ENCODE results near the gene SNX2.
A peak's percentile ranks its signal among the peaks of the same experiment; 100 is the strongest.
"Not testable (repeated sequence)": the region's sequence is repeated elsewhere in the genome, so short reads cannot be mapped to it uniquely, and the experiment has no call there.

The SNX2 gene

GRCh38 chr5:122845229-122846050 is 70.6 kb downstream of the SNX2 start, which contains the start of gene SNX24:
TSS of gene SNX24 (plus strand) at chr5:122845613. CDS start at chr5:122845634, 21 bp downstream.
- peak; percentile 78 for DNase-seq

DNA sequence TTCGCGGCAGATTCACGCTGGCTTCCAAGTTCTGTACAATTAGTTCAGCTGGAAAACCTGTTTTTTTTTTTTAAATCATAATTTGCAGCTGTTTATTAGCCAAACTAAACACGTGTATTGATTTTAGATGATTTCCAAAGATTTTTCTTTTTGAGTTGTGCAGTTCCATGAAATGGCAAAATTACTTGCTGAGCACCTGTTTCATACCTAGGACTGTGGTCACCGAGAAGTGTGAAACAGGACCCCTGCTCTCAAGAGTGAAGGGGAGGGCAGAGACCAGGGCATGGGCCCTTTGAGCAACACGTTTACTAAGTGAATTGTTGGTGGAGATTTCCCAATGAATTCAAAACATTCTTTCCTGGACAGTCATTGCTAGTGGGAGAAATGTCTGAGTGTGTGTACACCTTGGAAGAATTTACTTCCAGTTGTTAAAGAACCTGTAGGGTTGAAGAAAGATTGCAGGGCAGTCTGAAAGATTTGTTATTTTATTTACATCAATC is 71.2 kb downstream of the SNX2 start:
- DNase-seq = no peak

GRCh38 chr5:122847687-122848081 is 72.8 kb downstream of the SNX2 start:
- DNase-seq = no peak

DNA sequence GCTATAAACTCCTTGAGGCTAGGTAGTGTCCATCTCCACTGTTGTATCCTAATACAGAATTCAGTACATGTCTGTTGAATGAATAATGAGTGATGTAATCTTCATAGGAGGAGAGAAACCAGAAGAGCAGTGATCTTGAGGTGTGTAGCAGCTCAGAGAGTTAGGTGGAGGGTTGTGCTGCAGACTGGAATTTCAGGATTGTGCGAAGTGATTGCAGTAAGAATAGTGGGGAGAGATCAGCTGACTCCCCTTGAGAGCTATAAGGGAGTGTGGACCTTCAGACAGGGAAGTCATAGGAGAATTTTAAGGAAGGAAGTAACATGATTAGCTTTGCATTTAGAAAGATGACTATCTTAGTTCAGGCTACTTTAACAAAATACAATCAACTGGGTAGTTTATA is 74.9 kb downstream of the SNX2 start:
- DNase-seq = no peak

DNA sequence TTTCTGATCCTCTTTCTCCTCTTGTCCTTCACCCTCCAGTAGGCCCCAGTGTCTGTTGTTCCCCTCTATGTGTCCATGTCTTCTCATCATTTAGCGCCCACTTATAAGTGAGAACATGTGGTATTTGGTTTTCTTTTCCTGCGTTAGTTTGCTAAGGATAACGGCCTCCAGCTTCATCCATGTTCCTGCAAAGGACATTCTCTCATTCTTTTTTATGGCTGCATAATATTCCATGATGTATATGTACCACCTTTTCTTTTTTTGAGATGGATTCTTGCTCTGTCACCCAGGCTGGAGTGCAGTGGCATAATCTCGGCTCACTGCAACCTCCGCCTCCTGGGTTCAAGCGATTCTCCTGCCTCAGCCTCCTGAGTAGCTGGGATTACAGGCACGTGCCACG is 82.7 kb downstream of the SNX2 start:
- DNase-seq = not testable (repeated sequence)

GRCh38 chr5:122858451-122858850 is 83.6 kb downstream of the SNX2 start:
- no peak for DNase-seq

DNA sequence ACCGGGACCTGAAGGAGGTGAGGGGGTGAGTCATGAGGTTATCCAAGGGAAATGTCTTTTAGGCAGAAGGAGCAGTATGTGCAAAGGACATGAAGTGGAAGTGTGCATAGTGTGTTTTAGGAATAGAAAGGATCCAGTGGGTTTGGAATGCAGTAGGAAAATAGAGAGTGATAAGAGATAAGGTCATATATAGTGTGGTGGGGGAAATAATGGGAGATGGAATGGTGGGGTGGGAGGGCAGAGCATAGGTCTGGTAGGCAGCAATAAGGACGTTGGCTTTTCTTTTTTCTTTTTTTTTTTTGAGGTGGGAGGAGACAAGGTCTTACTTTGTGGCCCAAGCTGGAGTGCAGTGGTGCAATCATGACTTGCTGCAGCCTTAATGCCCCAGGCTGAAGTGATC is 88.4 kb downstream of the SNX2 start:
- no peak for DNase-seq

DNA sequence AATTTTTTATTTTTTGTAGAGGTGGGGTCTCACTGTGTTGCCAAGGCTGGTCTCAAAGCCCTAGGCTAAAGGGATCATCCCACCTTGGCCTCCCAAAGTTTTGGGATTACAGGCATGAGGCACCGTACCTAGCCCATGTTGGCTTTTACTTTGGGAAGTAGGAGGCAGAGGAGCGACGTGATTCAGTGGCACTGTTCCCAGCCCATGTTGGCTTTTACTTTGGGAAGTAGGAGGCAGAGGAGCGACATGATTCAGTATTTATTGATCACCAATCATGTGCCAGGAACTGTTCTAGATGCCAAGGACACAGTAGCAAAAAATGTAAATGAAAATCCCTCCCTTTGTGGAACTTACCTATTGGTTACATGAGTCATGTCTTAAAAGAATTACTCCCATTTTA is 88.8 kb downstream of the SNX2 start:
- DNase-seq = no peak

GRCh38 chr5:122864400-122864799 is 89.5 kb downstream of the SNX2 start:
- DNase-seq = no peak

- no peak for DNase-seq
Observed at GRCh38 chr5:122864842-122865241, 90.0 kb downstream of the SNX2 start.

- no peak for DNase-seq
Observed at GRCh38 chr5:122870219-122870856, 95.5 kb downstream of the SNX2 start.

DNA sequence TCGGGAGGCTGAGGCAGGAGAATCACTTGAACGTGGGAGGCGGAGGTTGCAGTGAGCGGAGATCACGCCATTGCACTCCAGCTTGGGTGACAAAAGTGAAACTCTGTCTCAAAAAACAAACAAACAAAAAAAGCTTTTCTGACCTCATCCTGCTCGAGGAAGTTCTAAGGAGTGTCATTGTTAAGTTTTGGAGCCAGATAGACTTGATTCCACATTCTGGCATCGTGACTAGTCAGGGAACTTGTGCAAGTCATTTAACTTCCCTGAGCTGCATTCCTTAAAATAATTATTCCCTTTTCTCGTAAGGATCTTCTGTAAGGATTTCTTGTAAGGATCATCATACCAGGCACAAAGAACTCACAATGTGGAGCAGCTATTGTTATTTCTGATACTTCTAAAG is 96.8 kb downstream of the SNX2 start:
- DNase-seq = no peak

DNA sequence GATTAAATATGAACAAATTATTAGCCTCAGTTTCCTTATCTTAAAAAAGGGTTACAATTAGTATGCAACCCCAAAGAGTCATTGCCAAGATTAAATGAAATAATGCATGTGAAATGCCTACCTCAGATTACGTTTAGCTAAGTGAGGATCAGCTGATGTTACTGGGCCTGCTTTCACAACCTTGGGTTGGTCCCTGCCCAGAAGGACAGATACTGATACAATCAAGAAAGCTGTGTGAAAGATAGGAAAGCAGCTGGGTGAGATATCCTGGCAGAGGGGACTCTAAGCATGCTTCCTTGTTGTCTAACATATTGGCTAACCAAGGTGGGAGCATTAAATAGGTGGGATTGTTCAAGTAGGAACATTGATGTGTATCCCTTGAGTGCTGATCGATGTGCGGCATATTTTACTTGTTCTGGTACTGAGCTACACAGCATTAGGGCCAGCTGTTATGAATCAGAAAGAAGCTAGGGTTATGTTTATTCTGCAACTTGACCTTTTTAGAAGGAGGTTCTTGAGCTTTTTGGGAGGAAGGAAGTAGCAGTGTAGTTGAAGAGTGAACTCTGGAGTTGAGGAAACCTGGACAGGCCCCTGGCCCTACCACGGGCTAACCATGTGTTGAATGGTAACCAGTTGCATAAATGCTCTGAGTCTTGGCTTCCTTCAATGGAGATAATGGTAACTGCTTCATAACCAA is 99.4 kb downstream of the SNX2 start:
- no peak for DNase-seq

- no peak for DNase-seq
Observed at GRCh38 chr5:122877518-122877917, 102.6 kb downstream of the SNX2 start.

GRCh38 chr5:122879076-122879475 is 104.2 kb downstream of the SNX2 start:
- DNase-seq = no peak
